BLaER1 treated with 17β-estradiol and CSF1 and Interleukin-3, amounts not matched to agents 10 nM and 100 nM (cell line): ENCODE data around the gene KLK12.

ENCODE experiments used
- H3K27ac ChIP-seq, 11 experiments: shearing (Covaris generic); formaldehyde crosslinking; 2 replicates each; pipeline ENCODE4 v1.8.1; 2022
- H3K27me3 ChIP-seq, 11 experiments: shearing (Covaris generic); formaldehyde crosslinking; 2 replicates each; pipeline ENCODE4 v1.8.1; 2022
- H3K36me3 ChIP-seq, 11 experiments: shearing (Covaris generic); formaldehyde crosslinking; 2 replicates each; pipeline ENCODE4 v1.8.1; 2022
- H3K4me1 ChIP-seq, 10 experiments: shearing (Covaris generic); formaldehyde crosslinking; 2 replicates each; pipeline ENCODE4 v1.8.1; 2022
- H3K4me2 ChIP-seq, 11 experiments: shearing (Covaris generic); formaldehyde crosslinking; 2 replicates each; pipeline ENCODE4 v1.8.1; 2022
- H3K4me3 ChIP-seq, 10 experiments: shearing (Covaris generic); formaldehyde crosslinking; 2 replicates each; pipeline ENCODE4 v1.8.1; 2022
- H3K9ac ChIP-seq, 11 experiments: shearing (Covaris generic); formaldehyde crosslinking; 2 replicates each; pipeline ENCODE4 v1.8.1; 2022
- H3K9me3 ChIP-seq, 11 experiments: shearing (Covaris generic); formaldehyde crosslinking; replicated peaks in 1 of 11; 2 replicates each; pipeline ENCODE4 v1.8.1; 2022
- H4K20me1 ChIP-seq, 11 experiments: shearing (Covaris generic); formaldehyde crosslinking; 2 replicates each; pipeline ENCODE4 v1.8.1; 2022
- Cebpa-rat ChIP-seq, 11 experiments: shearing (Covaris generic); IDR thresholded peaks; 2 replicates each; pipeline ENCODE4 v1.8.1; 2022

Gene KLK12

GRCh38 chr19:51023946-51024345 lies 10.9 kb downstream of the KLK12 start:
- H3K4me2 ChIP-seq = no peak overlapping the region
- H3K4me1 ChIP-seq = peaks cover 5 to 24% (median 16%) of the 10 kb centered on the region in 10 experiments; a peak in 19 of 20 replicates
- H3K9me3 ChIP-seq = no peaks in the 10 kb centered on the region
- H3K9ac ChIP-seq = no peak overlapping the region
- no peaks in the 10 kb centered on the region for H3K36me3 ChIP-seq
- no peak overlapping the region for H3K4me3 ChIP-seq
- peaks cover 10 to 20% (median 17%) of the 10 kb centered on the region in 11 experiments for H3K27me3 ChIP-seq
- peaks cover 0 to 4% (median 0%) of the 10 kb centered on the region in 11 experiments; a peak in 2 of 22 replicates for H4K20me1 ChIP-seq
- H3K27ac ChIP-seq = no peak overlapping the region
- TF ChIP-seq Cebpa-rat (IDR thresholded peaks at IDR 0.05) = no peak

DNA sequence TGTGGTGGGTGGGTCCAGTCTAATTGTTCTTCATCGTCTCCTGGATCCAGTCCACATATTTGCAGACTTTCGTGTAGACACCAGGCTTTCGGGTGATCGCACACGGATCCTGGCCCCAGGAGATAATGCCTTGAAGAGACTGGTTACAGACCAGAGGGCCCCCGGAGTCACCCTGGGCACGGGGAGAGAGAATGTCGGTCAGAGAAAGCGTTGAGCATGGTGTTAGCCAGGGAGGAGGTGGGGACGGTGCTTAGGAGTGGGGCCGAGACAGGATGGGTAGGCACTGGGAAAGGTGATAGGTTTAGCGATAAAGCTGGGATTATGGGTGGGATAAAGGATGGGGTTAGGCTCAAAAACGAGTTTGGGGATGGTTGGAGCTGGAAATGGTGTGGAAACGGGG lies 12.3 kb downstream of the KLK12 start:
- Histone ChIP-seq H3K9ac (no peak overlapping the region), H4K20me1 (peaks cover 0 to 4% (median 0%) of the 10 kb centered on the region in 11 experiments; a peak in 2 of 22 replicates), H3K4me1 (peaks cover 13 to 34% (median 26%) of the 10 kb centered on the region in 10 experiments; a peak in 19 of 20 replicates), H3K36me3 (no peaks in the 10 kb centered on the region), H3K4me2 (no peak overlapping the region), H3K4me3 (no peak overlapping the region), H3K27ac (no peak overlapping the region), H3K27me3 (peaks cover 24 to 34% (median 31%) of the 10 kb centered on the region in 11 experiments), H3K9me3 (no peaks in the 10 kb centered on the region)
- no peak for TF ChIP-seq Cebpa-rat (IDR thresholded peaks at IDR 0.05)

GRCh38 chr19:51020988-51021651 lies 13.7 kb downstream of the KLK12 start:
- Histone ChIP-seq H3K27me3 (peaks cover 35 to 48% (median 44%) of the 10 kb centered on the region in 11 experiments), H3K36me3 (no peaks in the 10 kb centered on the region), H3K9me3 (no peaks in the 10 kb centered on the region), H3K4me1 (peaks cover 13 to 34% (median 26%) of the 10 kb centered on the region in 10 experiments; a peak in 19 of 20 replicates), H3K27ac (no peak overlapping the region), H3K9ac (no peak overlapping the region), H3K4me2 (peak overlapping the region in 4 of 11 experiments; percentile 17 to 93 (median 90); a peak in 4 of 22 replicates), H3K4me3 (no peak overlapping the region), H4K20me1 (peaks cover 0 to 4% (median 0%) of the 10 kb centered on the region in 11 experiments; a peak in 2 of 22 replicates)
- no peak for TF ChIP-seq Cebpa-rat (IDR thresholded peaks at IDR 0.05)

- Histone ChIP-seq H3K36me3 (no peaks in the 10 kb centered on the region), H3K4me3 (peak within 1 kb of the TSS in 9 of 10 experiments; percentile 9 to 62 (median 43); a peak in 12 of 20 replicates), H3K27me3 (peaks cover 32 to 50% (median 44%) of the 10 kb centered on the region in 11 experiments), H3K27ac (peak within 1 kb of the TSS in 1 of 11 experiments; percentile 25; a peak in 1 of 22 replicates), H3K4me1 (peaks cover 13 to 35% (median 27%) of the 10 kb centered on the region in 10 experiments), H3K9me3 (no peaks in the 10 kb centered on the region), H3K4me2 (peak within 1 kb of the TSS; percentile 38 to 95 (median 70)), H4K20me1 (peaks cover 0 to 4% (median 0%) of the 10 kb centered on the region in 11 experiments; a peak in 2 of 22 replicates), H3K9ac (peak within 1 kb of the TSS in 3 of 11 experiments; percentile 1 to 26 (median 17); a peak in 1 of 22 replicates)
- TF ChIP-seq Cebpa-rat (IDR thresholded peaks at IDR 0.05) = no peak
These were observed 15.3 kb downstream of the KLK12 start, which contains the start of gene KLK10 for GRCh38 chr19:51019544-51019925. TSS of gene KLK10 (minus strand) at chr19:51019709. CDS start at chr19:51019130, 579 bp downstream.

- no peak for TF ChIP-seq Cebpa-rat (IDR thresholded peaks at IDR 0.05)
- Histone ChIP-seq H3K27me3 (peaks cover 32 to 50% (median 44%) of the 10 kb centered on the region in 11 experiments), H3K4me1 (peaks cover 14 to 40% (median 30%) of the 10 kb centered on the region in 10 experiments), H3K36me3 (no peaks in the 10 kb centered on the region), H3K27ac (no peak overlapping the region), H3K9ac (peak overlapping the region in 3 of 11 experiments; percentile 1 to 26 (median 17); a peak in 1 of 22 replicates), H3K9me3 (no peaks in the 10 kb centered on the region), H4K20me1 (peaks cover 0 to 4% (median 0%) of the 10 kb centered on the region in 11 experiments; a peak in 2 of 22 replicates), H3K4me2 (peak overlapping the region; percentile 38 to 95 (median 70)), H3K4me3 (peak overlapping the region in 9 of 10 experiments; percentile 9 to 62 (median 43); a peak in 12 of 20 replicates)
These were observed 15.9 kb downstream of the KLK12 start for GRCh38 chr19:51018745-51019543.

GRCh38 chr19:51016798-51017683 lies 17.8 kb downstream of the KLK12 start:
- TF ChIP-seq Cebpa-rat (IDR thresholded peaks at IDR 0.05) = no peak
- no peak overlapping the region for H3K4me3 ChIP-seq
- peaks cover 0 to 4% (median 0%) of the 10 kb centered on the region in 11 experiments; a peak in 2 of 22 replicates for H4K20me1 ChIP-seq
- H3K27ac ChIP-seq = no peak overlapping the region
- H3K9me3 ChIP-seq = no peaks in the 10 kb centered on the region
- H3K4me2 ChIP-seq = no peak overlapping the region
- peaks cover 32 to 50% (median 44%) of the 10 kb centered on the region in 11 experiments for H3K27me3 ChIP-seq
- H3K4me1 ChIP-seq = peaks cover 21 to 58% (median 47%) of the 10 kb centered on the region in 10 experiments
- no peaks in the 10 kb centered on the region for H3K36me3 ChIP-seq
- no peak overlapping the region for H3K9ac ChIP-seq

DNA sequence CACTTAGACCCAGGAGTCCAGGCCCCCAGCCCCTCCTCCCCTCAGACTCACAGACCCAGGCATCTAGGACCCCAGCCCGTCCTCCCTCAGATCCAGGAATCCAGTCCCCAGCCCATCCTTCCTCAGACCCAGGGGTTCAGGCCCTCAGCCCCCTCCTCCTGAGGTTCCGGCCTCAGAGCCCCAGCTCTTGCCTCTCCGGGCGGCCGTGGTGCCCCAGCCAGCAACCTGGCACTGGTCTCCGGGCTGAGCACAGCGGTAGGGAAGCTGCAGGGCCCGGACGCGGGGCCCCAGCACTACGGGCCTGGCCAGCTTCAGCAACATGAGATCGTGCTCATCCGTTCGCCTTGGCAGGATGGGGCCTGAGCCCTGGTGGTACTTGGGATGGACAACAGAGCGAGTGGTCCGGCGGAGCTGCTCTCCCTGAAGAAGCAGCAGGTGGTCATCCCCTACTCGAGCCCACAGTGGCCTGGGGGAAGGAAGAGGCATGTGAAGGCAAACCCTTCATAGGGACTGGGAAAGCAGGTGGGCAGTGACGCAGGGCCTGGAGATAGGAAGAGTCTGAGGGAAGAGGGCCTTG lies 19.0 kb downstream of the KLK12 start:
- Histone ChIP-seq H3K27ac (no peak overlapping the region), H3K36me3 (no peaks in the 10 kb centered on the region)
- TF ChIP-seq Cebpa-rat (IDR thresholded peaks at IDR 0.05) = no peak

GRCh38 chr19:51014242-51014641 lies 20.6 kb downstream of the KLK12 start:
- peaks cover 0 to 2% (median 0%) of the 10 kb centered on the region in 11 experiments; a peak in 2 of 22 replicates for H4K20me1 ChIP-seq
- no peak overlapping the region for H3K9ac ChIP-seq
- peaks cover 6 to 44% (median 35%) of the 10 kb centered on the region in 10 experiments; a peak in 19 of 20 replicates for H3K4me1 ChIP-seq
- H3K4me2 ChIP-seq = peak overlapping the region in 7 of 11 experiments; percentile 10 to 68 (median 48); a peak in 11 of 22 replicates
- H3K27ac ChIP-seq = no peak overlapping the region
- H3K4me3 ChIP-seq = no peak overlapping the region
- H3K9me3 ChIP-seq = no peaks in the 10 kb centered on the region
- no peak for TF ChIP-seq Cebpa-rat (IDR thresholded peaks at IDR 0.05)
- peaks cover 25 to 35% (median 30%) of the 10 kb centered on the region in 11 experiments for H3K27me3 ChIP-seq
- H3K36me3 ChIP-seq = no peaks in the 10 kb centered on the region

More for the DNA sequence above, 19.0 kb downstream of the KLK12 start:
- Histone ChIP-seq H3K4me1 (peaks cover 20 to 58% (median 47%) of the 10 kb centered on the region in 10 experiments), H3K9me3 (no peaks in the 10 kb centered on the region), H4K20me1 (peaks cover 0 to 4% (median 0%) of the 10 kb centered on the region in 11 experiments; a peak in 2 of 22 replicates), H3K9ac (no peak overlapping the region), H3K27me3 (peaks cover 32 to 49% (median 44%) of the 10 kb centered on the region in 11 experiments), H3K4me2 (no peak overlapping the region), H3K4me3 (no peak overlapping the region)
